Transverse colon (tissue), 4 donors: ENCODE data around the gene TMEM74B.

Experiments
- POLR2AphosphoS5 ChIP-seq, 3 donors: sonication (generic); formaldehyde crosslinking; IDR thresholded peaks; one replicate each; pipeline ENCODE4 v1.6.1; 2016; ENCODE audit warnings: antibody characterized with exemption in 3 of 3
- TF ChIP-seq, protein P1 (sequence below), 5 experiments: fragments of 200-600 bp in 3 of 5; fragments of 450-650 bp in 2 of 5; sonication (generic) in 3 of 5; IDR thresholded peaks; 1 replicate in 2 of 5; 2 replicates in 3 of 5; pipeline ENCODE4 v1.5.1; 2016 to 2017; ENCODE audit warnings: antibody characterized with exemption in 5 of 5, inconsistent platforms in 3 of 5, mild to moderate bottlenecking in 2 of 5, moderate library complexity in 1 of 5

DNA sequence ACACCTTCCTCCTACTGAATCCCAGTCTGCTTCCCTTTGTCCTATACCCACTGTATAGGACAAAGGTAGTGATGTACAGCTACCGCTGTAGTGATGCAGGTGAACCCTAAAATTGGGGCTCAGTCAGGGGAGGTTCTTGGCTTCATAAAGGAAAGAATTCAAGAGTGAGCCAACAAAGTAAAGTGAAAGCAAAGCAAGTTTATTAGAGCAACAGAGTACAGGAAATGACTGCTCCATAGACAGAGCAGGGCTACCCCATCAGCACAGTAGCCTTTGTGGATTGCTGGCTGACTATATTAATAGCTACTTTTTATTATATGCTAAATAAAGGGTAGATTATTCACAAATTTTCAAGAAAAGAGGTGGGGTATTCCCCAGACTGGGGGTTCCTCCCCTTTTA, 15.2 kb upstream of the TMEM74B start:
- TF ChIP-seq, protein P1, sequence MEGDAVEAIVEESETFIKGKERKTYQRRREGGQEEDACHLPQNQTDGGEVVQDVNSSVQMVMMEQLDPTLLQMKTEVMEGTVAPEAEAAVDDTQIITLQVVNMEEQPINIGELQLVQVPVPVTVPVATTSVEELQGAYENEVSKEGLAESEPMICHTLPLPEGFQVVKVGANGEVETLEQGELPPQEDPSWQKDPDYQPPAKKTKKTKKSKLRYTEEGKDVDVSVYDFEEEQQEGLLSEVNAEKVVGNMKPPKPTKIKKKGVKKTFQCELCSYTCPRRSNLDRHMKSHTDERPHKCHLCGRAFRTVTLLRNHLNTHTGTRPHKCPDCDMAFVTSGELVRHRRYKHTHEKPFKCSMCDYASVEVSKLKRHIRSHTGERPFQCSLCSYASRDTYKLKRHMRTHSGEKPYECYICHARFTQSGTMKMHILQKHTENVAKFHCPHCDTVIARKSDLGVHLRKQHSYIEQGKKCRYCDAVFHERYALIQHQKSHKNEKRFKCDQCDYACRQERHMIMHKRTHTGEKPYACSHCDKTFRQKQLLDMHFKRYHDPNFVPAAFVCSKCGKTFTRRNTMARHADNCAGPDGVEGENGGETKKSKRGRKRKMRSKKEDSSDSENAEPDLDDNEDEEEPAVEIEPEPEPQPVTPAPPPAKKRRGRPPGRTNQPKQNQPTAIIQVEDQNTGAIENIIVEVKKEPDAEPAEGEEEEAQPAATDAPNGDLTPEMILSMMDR (IDR thresholded peaks at IDR 0.05) = no peak
- TF ChIP-seq POLR2AphosphoS5 (IDR thresholded peaks at IDR 0.05) = no peak
